Breast epithelium (tissue), 3 donors: ENCODE measurements around the gene NAXE.

Experiments used
- CTCF ChIP-seq, 3 donors: fragments of 450-650 bp; IDR thresholded peaks; one replicate each; pipeline ENCODE4 v1.5.1; 2016 to 2017; ENCODE audit warnings: antibody characterized with exemption in 3 of 3, mild to moderate bottlenecking in 3 of 3, moderate library complexity in 3 of 3
- POLR2AphosphoS5 ChIP-seq, 3 donors: sonication (generic); formaldehyde crosslinking; IDR thresholded peaks; one replicate each; pipeline ENCODE4 v1.6.1; 2017; ENCODE audit warnings: antibody characterized with exemption in 3 of 3

GRCh38 chr1:156553860-156554485 lies 37.6 kb upstream of the NAXE start:
- TF ChIP-seq POLR2AphosphoS5 (IDR thresholded peaks at IDR 0.05) (no peak), CTCF (IDR thresholded peaks at IDR 0.05) (no peak)
